GM19035 (cell line): ENCODE measurements around the gene DUOXA2.

Experiments used
- ATAC-seq: cut with Tn5 transposase; IDR thresholded peaks from one replicate; pipeline ENCODE4 v1.9.1; 2021; ENCODE audit not compliant: unreplicated experiment

The DUOXA2 gene

DNA sequence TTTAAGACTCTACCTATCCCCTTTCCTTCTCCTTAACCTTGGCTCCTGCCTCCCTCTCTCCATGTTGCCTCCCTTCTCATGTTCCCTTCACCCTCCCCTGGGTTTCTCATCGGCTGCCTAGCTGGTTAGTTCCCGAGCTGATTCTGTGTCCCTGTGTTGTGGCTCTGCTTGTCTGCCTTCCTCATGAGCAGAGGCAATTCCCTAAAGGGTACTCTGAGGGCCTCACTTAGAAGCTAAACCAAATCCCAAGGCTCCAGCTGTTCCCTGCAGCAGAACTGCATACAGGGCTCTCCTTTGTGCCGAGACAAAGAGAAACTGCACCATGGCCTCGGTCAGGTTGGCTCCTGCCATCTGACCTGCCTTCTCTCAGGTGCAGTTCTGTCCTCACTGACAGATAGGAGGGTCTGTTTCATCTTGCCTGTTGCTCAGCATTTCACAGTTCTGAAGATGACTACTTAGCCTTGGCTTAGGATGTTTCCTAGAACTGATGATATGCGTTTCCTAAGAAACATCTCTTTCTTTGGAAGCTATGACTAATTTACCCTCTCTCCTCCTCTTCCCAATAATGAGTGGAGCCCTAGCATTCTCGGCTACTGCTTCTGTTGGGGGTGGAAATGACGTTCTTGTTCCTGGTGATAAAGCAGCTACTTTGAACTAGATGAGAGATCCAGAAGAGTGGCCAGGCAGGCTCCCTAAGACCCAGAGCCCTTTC lies 42.8 kb downstream of the DUOXA2 start:
- no peak for ATAC-seq

DNA sequence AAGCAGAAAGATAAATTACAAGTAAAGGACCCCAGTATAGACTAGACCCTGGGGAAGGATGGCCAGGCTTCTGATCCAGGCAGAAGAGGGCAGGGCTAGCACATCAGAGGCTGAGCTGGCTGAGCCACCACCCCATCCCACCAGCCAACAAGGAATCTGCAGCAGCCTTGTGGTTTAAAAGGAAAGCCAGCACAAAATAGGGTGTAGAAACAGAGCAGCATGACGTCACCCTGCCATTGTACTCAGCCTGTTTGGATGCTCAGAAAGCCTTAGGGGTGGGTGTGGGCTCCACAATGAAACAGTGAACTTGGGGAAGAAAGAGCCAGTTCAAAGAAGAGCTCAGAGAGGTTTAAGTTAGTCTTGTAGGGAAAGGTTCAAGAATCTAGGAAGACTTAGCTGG lies 43.8 kb downstream of the DUOXA2 start:
- ATAC-seq, result no peak

DNA sequence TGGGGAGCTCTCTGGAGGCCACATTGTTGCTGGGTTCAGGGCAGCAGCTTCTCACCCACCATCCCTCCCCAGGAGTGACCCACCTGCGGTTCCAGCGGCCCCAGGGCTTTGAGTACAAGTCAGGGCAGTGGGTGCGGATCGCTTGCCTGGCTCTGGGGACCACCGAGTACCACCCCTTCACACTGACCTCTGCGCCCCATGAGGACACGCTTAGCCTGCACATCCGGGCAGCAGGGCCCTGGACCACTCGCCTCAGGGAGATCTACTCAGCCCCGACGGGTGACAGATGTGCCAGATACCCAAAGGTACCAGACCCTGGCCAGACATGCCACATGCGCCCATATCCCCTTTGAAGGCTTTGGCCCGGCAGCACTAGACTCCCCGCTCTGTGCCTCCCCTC lies 47.5 kb downstream of the DUOXA2 start:
- no peak for ATAC-seq

DNA sequence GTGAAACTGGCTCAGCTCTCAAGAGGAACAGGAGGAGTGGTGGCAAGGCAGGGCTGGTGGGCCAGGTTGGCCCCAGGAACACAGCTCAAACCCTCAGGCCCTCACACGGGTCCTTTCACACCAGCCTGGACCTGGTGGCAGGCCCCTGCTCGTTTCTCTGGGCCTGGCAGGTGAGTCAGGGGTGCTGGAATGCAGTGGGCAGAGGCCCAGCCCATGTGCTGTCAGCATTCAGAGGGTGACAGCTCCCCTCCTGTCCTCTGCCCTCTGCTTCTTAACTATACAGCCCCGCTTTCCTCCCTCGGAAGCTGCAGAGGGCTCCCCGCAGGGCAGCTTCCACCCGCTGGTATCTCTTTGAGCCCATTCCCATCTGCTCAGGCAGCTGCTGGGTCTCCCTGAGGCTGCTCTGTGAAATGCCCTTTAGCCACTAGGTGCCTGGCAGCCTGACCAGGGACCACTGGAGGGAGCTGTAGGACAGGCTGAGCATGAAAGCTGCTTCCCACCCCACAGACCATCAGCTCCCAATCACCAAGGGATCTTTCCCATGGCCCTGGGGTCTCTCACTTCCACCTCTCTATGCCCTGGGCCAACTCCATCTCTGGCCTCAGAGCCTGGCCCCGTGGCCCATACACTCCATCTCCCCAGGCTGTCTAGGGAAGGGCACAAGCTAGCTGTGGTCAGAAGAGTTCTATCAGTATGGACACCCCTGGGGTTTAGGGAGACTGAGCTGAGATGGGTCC lies 48.8 kb downstream of the DUOXA2 start:
- ATAC-seq, result no peak

DNA sequence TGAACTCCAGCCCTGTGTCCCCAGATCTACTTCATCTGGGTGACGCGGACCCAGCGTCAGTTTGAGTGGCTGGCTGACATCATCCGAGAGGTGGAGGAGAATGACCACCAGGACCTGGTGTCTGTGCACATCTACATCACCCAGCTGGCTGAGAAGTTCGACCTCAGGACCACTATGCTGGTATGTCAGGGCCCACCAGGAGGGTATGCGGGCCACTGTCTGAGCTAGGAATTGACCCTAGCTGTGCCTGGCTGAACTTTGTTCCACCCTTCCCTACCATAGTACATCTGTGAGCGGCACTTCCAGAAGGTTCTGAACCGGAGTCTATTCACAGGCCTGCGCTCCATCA lies 49.4 kb downstream of the DUOXA2 start:
- ATAC-seq, result no peak

DNA sequence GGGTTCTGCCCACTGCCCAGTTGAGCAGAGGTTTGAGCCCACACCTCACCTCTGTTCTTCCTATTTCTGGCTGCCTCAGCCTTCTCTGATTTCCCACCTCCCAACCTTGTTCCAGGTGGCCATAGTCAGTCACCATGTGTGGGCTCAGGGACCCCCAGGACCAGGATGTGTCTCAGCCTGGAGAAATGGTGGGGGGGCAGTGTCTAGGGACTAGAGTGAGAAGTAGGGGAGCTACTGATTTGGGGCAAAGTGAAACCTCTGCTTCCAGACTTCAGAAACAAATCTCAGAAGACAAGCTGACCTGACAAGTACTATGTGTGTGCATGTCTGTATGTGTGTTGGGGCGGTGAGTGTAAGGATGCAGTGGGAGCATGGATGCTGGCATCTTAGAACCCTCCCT lies 50.8 kb downstream of the DUOXA2 start:
- no peak for ATAC-seq

DNA sequence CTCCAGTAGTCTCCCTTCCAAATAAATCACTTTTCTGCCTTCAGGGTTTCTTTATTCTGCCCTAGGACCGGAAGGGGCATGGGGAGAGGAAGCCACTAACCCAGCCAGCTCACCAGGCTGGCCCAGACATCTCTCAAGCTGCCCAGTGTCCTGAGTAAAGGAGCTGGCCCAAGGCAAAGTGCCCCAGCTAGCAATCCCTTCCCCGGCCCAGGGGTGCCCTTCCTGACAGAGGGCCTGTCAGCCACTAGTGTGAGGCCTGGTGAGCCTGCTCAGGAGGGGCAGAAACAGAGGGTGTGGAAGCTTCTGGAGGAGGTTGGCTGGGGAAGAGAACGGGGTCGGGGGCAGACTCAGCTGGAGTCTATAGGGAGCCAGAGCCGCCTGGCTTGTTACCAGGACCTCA lies 51.4 kb downstream of the DUOXA2 start:
- ATAC-seq, result no peak

DNA sequence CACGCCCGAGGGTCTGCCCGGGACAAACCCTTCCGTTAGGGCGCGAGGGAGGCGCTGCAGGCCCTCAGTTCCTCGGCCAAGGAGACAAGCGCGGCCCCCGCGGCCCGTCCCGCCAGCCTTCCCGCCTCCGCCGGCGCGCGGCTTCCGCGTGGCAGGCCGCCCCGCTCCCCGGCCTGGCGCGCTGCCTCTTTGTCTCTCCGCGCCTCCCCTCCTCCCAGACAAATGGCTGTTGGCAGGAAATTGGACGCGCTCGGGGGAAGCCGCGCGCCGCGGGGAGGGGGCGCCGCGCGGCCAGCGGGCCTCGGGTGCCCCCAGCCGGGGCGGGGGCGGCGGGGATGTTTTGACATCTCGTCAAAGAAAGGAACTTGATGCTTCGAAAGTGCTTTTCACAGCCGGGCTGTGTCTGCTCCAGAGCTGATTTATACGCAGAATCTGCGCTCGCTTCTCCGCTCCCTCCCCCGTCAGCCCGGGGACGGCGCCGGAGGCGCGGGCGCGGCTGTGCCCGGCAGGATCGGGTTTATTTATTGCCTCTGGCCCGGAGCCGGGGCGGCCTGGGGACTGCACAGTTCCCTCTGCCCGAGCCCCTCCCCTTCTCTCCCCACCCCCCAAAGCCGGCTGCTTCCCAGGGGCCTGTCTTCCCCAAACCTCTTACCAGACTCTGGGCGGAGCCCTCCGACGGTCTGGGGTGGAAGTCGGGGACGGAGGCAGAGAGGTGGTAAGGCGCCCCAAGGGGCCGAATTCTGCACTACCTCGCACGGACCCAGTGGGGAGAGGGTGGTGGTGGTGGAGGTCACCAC lies 52.9 kb downstream of the DUOXA2 start:
- ATAC-seq, result peak; percentile 96

DNA sequence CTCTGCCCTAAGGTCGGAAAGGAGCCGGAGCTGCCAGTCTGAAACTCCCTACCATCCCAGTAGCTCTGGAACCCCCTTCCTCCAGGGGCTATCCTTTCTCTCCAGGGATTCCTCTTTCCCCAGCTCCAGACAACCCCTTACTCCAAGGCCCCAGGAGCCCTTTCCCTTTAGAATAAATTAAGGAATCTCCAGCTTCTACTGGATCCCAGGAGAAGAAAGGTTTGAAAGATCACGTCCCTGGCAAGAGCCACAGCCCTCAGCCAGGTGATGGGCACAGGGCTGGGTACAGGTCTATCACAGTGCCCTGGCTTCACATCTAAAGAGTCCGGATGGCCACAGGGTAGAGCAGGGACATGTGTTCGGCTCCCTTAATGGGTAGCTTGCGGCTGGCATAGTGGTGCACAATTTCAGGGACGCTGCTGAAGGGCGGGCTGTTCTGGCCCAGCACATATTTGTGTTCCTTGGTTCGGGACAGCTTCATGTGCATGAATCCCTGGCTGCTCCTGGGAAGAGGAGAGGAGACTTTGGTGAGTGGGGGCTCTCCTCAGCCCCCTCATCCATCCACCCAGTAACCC lies 53.6 kb downstream of the DUOXA2 start:
- ATAC-seq, result no peak
